HG02852 (cell line): ENCODE measurements around the gene LRIG1.
"Not testable (repeated sequence)": the region's sequence is repeated elsewhere in the genome, so short reads cannot be mapped to it uniquely, and the experiment has no call there.

Experiments used
- ATAC-seq: cut with Tn5 transposase; IDR thresholded peaks from one replicate; pipeline ENCODE4 v1.9.1; 2021; ENCODE audit warnings: mild to moderate bottlenecking, moderate library complexity; ENCODE audit not compliant: unreplicated experiment

The LRIG1 gene

DNA sequence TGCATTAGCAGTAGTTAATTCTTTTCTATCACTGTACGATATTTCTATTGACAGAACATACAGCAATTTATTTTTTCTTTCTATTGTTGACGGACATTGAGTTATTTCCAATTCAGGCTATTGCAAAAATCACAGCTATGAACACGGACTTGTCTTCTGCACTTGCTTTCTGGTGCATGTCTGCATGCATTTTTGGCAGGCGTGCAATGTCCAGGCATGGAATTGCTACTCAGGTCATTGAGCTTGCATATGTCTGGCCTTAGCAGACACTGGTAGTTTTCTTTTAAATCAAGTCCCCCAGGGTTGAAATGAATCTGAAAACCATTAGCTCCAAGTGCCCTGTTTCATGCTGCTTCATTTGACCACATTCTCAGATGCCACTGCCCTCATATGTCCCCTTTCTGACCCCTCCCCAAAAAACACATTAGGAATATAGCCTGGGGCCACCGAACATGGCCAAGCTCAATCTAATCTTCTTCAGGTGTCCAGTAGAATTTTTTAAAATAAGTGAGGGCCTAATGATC is 72.8 kb downstream of the LRIG1 start:
- ATAC-seq = no peak

DNA sequence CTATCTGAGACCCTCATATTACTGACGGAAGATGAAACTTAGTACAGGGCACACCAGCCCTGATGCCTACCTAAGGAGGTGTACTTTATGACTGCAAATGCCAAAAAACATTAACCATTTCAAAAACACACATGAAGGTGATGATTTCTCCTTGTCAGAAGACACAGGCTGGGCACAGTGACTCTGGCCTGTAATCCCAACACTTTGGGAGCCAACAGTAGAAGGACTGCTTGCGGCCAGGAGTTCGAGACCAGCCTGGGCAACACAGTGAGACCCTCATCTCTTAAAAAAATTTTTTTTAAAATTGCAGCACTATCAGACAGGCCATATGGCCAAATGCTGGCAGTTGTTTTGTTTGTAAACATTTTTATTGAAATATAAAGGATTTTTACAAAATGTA is 73.5 kb downstream of the LRIG1 start:
- ATAC-seq = no peak

DNA sequence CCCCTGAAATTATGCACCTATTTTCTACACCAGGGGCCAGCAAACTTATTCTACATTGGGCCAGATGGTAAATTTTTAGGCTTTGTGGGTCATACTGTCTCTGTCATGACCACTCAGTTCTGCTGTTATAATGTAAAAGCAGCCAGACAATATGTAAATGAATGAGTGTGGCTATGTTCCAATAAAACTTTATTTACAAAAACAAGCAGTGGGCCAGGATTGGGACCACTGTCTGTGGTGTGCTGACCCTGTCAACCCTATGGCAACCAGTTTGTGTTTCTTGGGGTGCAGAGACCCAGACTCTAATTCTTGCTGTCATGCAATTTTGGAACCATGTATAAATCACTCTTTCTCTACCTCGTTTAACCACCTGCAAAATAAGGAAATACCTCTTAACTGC is 74.7 kb downstream of the LRIG1 start:
- no peak for ATAC-seq

DNA sequence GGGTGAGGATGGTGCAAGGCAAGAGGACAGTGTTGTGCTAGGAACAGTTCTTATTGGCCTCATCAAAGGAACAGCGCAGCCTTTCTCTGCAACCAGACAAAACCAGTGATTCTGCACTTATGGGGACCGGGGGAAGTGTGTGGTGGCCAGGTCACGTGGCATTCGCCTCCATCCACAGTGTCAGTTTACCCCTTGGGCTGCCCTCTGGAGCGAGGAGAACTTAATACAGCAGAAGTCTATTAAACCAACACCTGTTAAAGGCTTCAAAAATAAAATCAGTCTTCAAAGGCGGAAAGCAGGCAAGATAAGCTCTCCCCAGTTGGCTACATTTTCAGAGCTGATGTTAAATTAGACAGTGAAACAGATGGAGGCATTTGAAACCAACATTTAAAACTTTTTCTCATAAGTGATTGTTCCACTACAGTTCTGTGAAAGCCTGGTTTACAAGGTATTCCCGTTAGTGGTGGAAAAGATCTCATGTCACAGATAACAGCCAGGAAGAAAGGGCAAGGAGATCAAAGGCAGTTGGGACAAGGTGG is 75.2 kb downstream of the LRIG1 start:
- no peak for ATAC-seq

DNA sequence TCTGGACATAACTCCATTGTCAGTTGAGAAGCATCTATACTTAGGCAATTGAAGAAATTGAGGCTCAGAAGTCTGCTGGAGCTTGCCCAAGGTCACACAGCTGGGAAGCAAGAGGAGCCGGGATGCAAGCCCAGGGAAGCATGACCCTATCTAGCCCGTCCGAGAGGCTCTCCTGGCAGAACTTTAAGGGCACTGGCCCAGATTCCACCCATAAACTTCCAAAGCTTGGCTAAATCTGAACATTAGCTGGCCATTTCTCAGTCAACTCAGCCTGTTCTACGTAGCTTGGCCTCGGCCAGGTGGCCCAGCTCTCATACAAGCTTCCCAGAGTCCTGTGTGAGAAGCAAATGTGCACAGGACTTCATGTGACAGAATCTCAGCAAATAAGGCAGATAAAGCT is 75.8 kb downstream of the LRIG1 start:
- ATAC-seq = no peak

DNA sequence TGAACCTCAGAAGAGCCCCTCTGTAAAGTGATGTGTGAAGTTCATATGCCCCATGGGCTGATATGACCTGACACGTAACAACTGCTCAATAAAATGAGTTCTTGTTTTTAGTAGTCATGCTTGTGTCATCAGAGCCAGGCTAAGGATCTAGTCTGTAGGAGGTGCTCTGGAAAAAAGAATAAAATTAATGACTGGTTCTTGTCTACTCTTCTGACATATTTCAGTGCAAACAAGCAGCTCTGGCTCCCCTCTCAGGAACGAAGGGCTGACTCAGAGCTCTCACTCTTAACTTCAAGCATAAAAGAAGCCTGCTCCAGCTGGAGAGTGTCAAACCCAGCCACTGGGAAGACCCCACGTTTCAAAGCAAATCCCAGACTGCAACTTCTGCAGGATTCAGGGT is 77.0 kb downstream of the LRIG1 start:
- ATAC-seq = no peak

DNA sequence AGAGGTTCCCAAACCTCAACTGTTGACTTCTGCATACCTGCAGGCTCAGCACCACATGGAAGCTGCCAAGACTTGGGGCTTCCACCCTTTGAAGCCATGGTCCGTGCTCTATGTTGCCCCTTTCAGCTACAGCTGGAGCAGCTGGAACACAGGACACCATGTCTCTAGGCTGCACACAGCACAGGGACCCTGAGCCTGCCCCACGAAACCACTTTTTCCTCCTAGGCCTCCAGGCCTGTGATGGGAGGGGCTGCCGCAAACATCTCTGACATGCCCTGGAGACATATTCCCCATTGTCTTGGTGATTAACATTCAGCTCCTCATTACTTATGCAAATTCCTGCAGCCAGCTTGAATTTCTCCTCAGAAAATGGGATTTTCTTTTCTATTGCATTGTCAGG is 78.9 kb downstream of the LRIG1 start:
- not testable (repeated sequence) for ATAC-seq

DNA sequence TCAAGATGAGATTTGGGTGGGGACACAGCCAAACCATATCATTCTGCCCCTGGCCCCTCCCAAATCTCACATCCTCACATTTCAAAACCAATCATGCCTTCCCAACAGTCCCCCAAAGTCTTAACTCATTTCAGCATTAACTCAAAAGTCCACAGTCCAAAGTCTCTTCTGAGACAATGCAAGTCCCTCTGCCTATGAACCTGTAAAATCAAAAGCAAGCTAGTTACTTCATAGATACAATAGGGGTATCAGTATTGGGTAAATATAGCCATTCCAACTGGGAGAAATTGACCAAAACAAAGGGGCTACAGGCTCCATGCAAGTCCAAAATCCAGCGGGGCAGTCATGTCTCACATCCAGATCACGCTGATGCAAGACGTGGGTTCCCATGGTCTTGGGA is 79.7 kb downstream of the LRIG1 start:
- not testable (repeated sequence) for ATAC-seq

- no peak for ATAC-seq
Measured at GRCh38 chr3:66419036-66419435, 81.8 kb downstream of the LRIG1 start.

DNA sequence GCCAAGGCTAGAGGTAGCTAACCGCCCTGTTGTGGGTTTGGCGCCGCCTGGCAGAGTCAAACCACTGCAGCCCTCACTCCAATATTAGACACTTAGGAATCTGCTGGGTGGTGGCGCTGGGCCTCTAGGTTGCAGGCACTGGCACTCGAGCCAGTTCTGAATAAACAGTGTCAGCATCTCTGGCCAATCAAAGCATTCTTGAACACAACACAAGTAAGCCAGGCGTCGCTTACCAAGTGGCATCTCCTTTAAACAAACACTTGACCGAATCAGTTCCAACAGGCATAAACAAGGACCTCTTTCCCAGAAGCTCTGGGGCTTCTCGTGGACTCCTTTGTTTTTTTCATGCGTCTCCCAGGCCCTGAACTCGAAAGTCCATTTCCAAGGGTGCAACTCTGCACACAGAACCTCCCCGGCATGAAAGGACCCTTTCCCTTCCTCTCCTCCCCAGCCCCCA is 82.3 kb downstream of the LRIG1 start:
- no peak for ATAC-seq

- ATAC-seq = no peak
Measured at GRCh38 chr3:66416556-66417304, 84.1 kb downstream of the LRIG1 start.

DNA sequence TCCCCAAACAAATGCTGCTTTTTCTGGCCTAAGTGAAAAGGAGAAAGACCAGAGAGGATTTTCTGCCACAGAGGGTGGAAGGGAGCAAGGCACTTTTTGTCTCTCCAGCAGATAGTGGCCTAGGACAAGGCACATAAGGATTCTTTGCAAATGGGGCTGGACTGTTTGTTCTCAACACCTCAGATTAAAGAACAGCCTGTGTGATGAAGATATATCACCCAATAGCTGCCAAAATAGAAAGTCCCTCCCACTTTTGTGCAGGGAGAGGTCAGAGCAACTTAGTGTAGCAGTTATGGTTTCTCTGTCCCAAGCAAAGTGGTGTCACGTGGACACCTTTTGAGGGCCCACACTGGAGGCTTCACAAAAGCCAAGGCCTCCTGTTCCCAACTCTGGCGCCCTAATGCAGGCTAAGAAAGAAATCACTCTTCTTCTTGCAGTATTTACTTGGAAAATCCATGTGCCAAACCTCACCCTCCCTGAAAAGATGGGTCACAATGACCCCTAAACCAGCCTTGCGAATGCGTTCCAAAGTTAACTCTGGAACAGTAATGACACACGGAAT is 84.9 kb downstream of the LRIG1 start:
- ATAC-seq = no peak

DNA sequence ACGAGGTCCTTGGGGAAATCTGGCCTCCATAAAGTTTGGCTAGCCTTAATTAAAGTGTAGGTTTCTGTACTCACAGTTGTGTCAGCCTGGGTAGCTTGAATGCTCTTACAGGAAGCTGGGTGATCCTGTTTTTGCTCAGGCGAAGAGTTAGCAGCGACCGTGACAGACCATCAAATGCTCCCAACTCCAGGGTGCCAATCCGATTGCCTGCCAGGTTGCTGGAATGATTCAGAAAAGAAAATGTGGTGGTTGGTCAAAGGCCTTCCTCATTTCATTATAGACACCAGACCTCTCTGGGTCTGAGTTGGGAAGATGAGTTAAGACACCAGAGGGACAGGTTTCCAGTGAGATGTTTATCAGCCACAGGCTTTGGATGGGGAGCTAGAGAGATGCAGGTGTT is 86.0 kb downstream of the LRIG1 start:
- no peak for ATAC-seq

GRCh38 chr3:66413151-66413751 is 87.6 kb downstream of the LRIG1 start:
- ATAC-seq = no peak

DNA sequence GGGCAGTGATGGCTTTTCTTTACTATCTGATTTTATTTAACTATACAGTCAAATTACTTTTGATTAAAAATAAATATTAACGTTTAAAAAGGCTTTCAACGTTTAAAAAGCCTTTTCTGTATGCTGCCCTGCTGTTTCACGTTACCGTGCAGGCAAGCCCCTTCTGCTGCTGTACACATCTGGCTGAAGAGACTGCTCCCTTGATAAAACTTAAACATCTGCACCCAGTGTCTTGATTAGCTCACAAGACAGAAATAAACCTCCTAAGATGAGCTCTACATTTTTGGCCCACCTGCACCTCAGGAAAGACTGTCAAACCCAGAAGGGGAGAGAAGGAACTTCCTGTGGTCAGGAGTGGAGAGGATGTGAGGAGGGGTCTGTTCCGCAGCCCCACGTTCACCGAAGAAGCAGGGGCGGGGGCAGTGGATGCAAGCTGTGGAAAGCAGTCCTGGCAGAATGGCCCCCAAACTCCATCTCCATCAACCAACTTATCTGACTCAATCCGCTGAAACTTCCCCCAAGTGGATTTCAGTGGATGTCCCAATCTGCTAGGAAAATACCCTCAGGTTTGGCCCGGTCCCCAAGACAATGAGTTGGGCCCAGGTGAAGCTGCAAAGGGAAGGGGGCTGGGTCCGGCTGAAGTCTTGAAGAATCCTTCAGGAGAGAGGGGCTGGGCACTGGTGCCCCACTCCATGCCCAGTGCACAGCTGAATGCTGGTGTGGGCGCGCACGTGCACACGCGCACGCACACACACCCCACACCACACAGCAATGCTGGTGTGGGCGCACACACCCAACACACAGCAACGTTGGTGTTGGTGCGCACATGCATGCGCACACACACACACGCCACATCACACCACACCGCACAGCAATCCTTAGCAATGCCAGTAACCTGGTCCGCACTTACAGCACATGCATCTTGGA is 88.6 kb downstream of the LRIG1 start:
- no peak for ATAC-seq

- ATAC-seq = no peak
Measured at GRCh38 chr3:66411474-66411873, 89.3 kb downstream of the LRIG1 start.

DNA sequence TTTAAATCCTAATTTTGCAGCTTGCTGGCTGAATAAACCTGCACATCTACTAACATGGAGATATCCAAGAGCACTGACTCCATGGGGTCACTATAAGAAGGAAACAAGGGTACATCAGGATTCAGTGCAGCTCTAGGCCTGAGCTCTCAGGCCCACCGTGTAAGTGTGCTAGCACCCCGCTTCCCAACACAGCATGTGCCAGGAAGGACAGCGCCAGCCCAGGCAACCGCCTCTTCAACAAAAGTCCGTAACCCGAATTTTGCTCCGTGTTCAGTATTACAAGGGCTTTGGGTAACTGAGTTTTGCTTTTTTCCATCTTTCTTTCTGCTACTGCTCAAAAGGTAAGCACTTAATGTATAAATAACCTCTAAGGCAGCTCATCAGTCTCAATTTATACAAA is 89.8 kb downstream of the LRIG1 start:
- ATAC-seq = no peak

GRCh38 chr3:66409771-66410754 is 90.8 kb downstream of the LRIG1 start:
- no peak for ATAC-seq

DNA sequence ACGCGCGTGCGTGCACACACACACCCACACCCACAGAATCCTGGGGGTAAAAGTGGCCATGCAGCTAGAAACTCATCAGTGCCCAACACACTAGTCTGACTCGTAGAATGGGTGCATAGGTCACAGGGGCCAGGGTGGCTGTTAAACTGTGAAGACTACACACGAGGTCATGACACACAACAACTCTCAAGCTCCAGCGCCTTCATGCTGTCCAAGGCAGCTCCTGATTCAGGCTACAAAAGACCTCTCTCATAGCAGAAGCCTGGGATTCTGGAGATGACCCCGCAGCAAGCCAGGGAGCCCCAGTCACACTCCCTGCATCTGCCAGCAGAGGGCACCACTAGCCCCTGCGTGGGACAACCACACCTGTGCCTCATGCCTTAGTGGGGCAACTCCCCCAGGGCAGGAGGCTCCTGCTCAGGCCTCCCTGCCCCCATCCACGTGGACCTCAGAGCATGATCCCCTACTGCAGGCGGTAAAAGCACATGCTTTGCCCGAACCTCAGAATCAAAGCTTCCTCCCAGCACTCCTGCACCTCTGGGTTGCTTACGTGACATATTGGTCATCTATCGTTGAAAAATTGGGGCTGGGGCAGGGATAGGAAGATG is 93.1 kb downstream of the LRIG1 start:
- peak; percentile 76 for ATAC-seq
